ENCODE data around the gene CTXN1. TPM values are rescaled to one million over a fixed set of nuclear protein-coding genes. Genes with fewer than 3 reads are reported as not detected.
A peak's percentile ranks its signal among the peaks of the same experiment; 100 is the strongest.

The CTXN1 gene
- total and polyA plus RNA-seq, 2 of the 4 experiments (the other 2 are of a cell fraction): 0.36 to 7.4 TPM

DNA sequence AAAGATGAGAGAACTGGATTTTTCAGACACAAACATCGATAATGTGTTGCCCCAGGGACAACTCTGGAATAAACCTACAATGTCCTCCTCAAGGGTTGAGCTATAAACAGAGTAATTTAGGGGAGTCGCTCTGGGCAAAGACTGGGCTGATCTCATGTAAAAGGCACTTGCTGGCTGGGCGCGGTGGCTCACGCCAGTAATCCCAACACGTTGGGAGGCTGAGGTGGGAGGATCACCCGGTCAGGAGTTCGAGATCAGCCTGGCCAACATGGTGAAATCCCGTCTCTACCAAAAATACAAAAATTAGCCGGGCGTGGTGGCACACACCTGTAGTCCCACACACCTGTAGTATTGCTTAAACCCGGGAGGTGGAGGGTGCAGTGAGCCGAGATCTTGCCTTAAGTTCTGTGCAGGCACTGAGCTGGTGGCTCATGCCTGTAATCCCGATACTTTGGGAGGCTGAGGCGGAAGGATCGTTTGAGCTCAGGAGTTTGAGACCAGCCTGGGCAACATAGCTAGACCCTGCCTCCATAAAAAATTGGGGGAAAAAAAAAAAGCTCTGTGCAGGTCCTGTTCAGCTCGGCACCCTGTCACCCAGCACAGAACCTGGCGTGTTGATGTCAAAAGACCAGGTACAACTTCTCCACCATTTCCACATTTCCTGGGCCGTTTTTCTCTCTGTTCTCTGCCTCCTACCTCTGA lies 16.1 kb upstream of the CTXN1 start:
- no peak overlapping the region for H3K14ac ChIP-seq (replicated peaks; ENCODE audit: low read depth, low read length)
- ChIA-PET CTCF (no interaction called here), POLR2A (ENCODE audit: unreplicated experiment) (no interaction called here)
- H4K91ac ChIP-seq (ENCODE audit: insufficient read depth, low read depth, low read length): no peak overlapping the region
- TF ChIP-seq MAFK (IDR thresholded peaks at IDR 0.05; ENCODE audit: low read depth, low read length): no peak
- no peak for TF ChIP-seq FOS (IDR thresholded peaks at IDR 0.05; ENCODE audit: low read depth, low read length)
- TF ChIP-seq POLR2A (IDR thresholded peaks at IDR 0.05; ENCODE audit: low read depth, low read length): no peak
- TF ChIP-seq NFE2L2 (IDR thresholded peaks at IDR 0.05; ENCODE audit: low read depth, low read length): no peak
- no peak for TF ChIP-seq CHD1 (IDR thresholded peaks at IDR 0.05; ENCODE audit: low read depth, low read length)
- no peak for TF ChIP-seq CEBPB (IDR thresholded peaks at IDR 0.05; ENCODE audit: low read depth, low read length)
- no peak for TF ChIP-seq RFX5 (IDR thresholded peaks at IDR 0.05; ENCODE audit: low read depth, low read length)
- TF ChIP-seq, protein P1, sequence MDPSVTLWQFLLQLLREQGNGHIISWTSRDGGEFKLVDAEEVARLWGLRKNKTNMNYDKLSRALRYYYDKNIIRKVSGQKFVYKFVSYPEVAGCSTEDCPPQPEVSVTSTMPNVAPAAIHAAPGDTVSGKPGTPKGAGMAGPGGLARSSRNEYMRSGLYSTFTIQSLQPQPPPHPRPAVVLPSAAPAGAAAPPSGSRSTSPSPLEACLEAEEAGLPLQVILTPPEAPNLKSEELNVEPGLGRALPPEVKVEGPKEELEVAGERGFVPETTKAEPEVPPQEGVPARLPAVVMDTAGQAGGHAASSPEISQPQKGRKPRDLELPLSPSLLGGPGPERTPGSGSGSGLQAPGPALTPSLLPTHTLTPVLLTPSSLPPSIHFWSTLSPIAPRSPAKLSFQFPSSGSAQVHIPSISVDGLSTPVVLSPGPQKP (IDR thresholded peaks at IDR 0.05; ENCODE audit: borderline replicate concordance, low read depth, low read length): no peak
- no peak overlapping the region for H4K5ac ChIP-seq (ENCODE audit: low read depth, low read length)
- H3K27ac ChIP-seq (ENCODE audit: insufficient read depth, low read length): no peak overlapping the region
- no peak overlapping the region for H4K8ac ChIP-seq (ENCODE audit: low read depth in 2 of 2, low read length in 2 of 2)
- H2BK5ac ChIP-seq (ENCODE audit: low read depth, low read length, poor library complexity, severe bottlenecking): no peak overlapping the region
- peaks cover 21% of the 10 kb centered on the region for H3K36me3 ChIP-seq (ENCODE audit: control insufficient read depth, insufficient read depth, low read length)
- no peak overlapping the region for H3K56ac ChIP-seq (ENCODE audit: extremely low read depth, insufficient read depth, low read length)
- no peak overlapping the region for H3K9ac ChIP-seq (ENCODE audit: low read depth, low read length)
- H2AK5ac ChIP-seq (ENCODE audit: low read depth, low read length): 0 out of 2 replicates have a peak overlapping the region, but pooled peaks have one; percentile 4
- no peaks in the 10 kb centered on the region for H3K9me3 ChIP-seq (ENCODE audit: control insufficient read depth, insufficient read depth, low read length)
- WGBS, 2 experiments (ENCODE audit: extremely low coverage in 2 of 2, insufficient read length in 1 of 2): 96% methylated on average over 8 of the region's 19 CpGs; no CpG with 5 or more reads in 1 of the 2 experiments
- in situ Hi-C loops (cut with MboI; ENCODE audit: low sequenced_read_pairs) (loop anchor here (5.0 kb wide), 1 partner anchor 310 kb away; no protein-coding TSS in a partner anchor), dilution Hi-C loops (cut with HindIII; ENCODE audit: low sequenced_read_pairs, unreplicated experiment) (no loop called here), intact Hi-C loops (cut with micrococcal nuclease) (loop anchor here (2.0 kb wide), 1 partner anchor 61 kb away; no protein-coding TSS in a partner anchor)
- H3K18ac ChIP-seq (ENCODE audit: low read depth, low read length): no peak overlapping the region
- H3K4me1 ChIP-seq (ENCODE audit: control insufficient read depth, insufficient read depth, low read length): no peaks in the 10 kb centered on the region
- peaks cover 4% of the 10 kb centered on the region; the same call in 1 of the 2 replicates for H3K9me1 ChIP-seq (ENCODE audit: insufficient read depth, low read length)
- H3K4me3 ChIP-seq (ENCODE audit: insufficient read depth, low read depth, low read length): no peak overlapping the region
- peak overlapping the region; percentile 17; the same call in 1 of the 2 replicates for H3K23ac ChIP-seq (ENCODE audit: low read depth, low read length)
- no peak overlapping the region for H3K4ac ChIP-seq (ENCODE audit: low read depth, low read length)
- H3K79me1 ChIP-seq (ENCODE audit: low read depth in 1 of 2, low read length in 2 of 2): peaks cover 11 to 44% of the 10 kb centered on the region in 2 experiments; a peak in 3 of 4 replicates
- peak overlapping the region; percentile 22 for H2AK9ac ChIP-seq (replicated peaks; ENCODE audit: low read depth, low read length, poor library complexity)
- peak overlapping the region; percentile 28; the same call in 1 of the 2 replicates for H3K4me2 ChIP-seq (ENCODE audit: low read depth, low read length)
- BruUV-seq (replicated peaks): no TSS peak
- DNase-seq (no peak), ATAC-seq (ENCODE audit: low read depth) (no peak)
- H2AFZ ChIP-seq (replicated peaks; ENCODE audit: low read length, poor library complexity): no peak overlapping the region
- H2BK120ac ChIP-seq (ENCODE audit: low read depth, low read length): no peak overlapping the region
- H3K27me3 ChIP-seq (ENCODE audit: control insufficient read depth, insufficient read depth, low read length): no peaks in the 10 kb centered on the region
- H4K20me1 ChIP-seq (ENCODE audit: insufficient read depth, low read length): no peaks in the 10 kb centered on the region
- no peak overlapping the region for H2BK20ac ChIP-seq (ENCODE audit: low read depth, low read length)
- no peak overlapping the region for H2BK15ac ChIP-seq (ENCODE audit: low read depth, low read length)

Measured in IMR-90 (cell line).